Measurements from ENCODE around the gene SYT14.

The SYT14 gene

DNA sequence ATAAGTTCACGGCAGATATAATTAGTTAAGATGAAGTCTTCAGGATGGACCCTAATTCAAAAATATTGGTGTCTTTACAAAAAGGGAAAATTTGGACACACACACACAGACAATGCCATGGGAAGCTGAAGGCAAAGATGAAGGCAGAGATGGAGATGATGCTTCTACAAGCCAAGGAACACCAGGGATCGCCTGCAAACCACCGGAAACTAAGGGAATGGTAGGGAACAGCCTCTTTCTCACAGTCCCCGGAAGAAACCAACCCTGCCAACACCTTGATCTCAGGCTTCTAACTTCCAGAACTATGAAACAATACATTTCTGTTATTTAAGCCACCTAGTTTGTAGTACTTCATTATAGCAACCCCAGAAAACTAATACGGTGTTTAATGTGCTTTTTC is 279.5 kb downstream of the SYT14 start:
- no peak for ATAC-seq (ENCODE audit: low read depth)
- no peaks in the 10 kb centered on the region for H3K27me3 ChIP-seq (ENCODE audit: insufficient read depth, poor library complexity, severe bottlenecking)
- no peaks in the 10 kb centered on the region for H3K9me3 ChIP-seq (ENCODE audit: severe bottlenecking)
- H3K27ac ChIP-seq (ENCODE audit: poor library complexity, severe bottlenecking), result no peak overlapping the region
- DNase-seq (ENCODE audit: low spot score), result no peak
- H3K36me3 ChIP-seq (ENCODE audit: low read depth), result no peaks in the 10 kb centered on the region
- no peaks in the 10 kb centered on the region for H3K4me1 ChIP-seq (ENCODE audit: insufficient read depth, poor library complexity, severe bottlenecking)
- TF ChIP-seq, protein P1, sequence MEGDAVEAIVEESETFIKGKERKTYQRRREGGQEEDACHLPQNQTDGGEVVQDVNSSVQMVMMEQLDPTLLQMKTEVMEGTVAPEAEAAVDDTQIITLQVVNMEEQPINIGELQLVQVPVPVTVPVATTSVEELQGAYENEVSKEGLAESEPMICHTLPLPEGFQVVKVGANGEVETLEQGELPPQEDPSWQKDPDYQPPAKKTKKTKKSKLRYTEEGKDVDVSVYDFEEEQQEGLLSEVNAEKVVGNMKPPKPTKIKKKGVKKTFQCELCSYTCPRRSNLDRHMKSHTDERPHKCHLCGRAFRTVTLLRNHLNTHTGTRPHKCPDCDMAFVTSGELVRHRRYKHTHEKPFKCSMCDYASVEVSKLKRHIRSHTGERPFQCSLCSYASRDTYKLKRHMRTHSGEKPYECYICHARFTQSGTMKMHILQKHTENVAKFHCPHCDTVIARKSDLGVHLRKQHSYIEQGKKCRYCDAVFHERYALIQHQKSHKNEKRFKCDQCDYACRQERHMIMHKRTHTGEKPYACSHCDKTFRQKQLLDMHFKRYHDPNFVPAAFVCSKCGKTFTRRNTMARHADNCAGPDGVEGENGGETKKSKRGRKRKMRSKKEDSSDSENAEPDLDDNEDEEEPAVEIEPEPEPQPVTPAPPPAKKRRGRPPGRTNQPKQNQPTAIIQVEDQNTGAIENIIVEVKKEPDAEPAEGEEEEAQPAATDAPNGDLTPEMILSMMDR (IDR thresholded peaks at IDR 0.05; ENCODE audit: poor library complexity, severe bottlenecking), result no peak
- H3K4me3 ChIP-seq (ENCODE audit: severe bottlenecking), result no peak overlapping the region

DNA sequence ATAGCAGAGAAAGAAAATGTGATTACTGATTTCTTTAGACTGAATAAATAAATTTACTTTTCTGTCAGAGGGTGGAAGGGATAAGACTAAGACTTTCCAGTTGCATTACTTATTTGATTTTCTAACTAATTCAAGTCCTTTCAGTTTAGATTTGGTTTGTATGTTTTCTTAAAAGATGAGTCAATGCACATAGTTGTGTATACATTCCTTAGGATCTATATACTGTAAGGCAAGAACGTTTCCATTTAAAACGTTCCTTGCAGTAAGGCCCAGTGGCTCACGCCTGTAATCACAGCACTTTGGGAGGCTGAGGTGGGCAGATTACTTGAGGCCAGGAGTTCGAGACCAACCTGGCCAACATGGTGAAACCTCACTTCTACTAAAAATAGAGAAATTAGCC is 280.0 kb downstream of the SYT14 start:
- Histone ChIP-seq H3K4me1 (ENCODE audit: insufficient read depth, poor library complexity, severe bottlenecking) (no peaks in the 10 kb centered on the region), H3K27me3 (ENCODE audit: insufficient read depth, poor library complexity, severe bottlenecking) (no peaks in the 10 kb centered on the region), H3K9me3 (ENCODE audit: severe bottlenecking) (no peaks in the 10 kb centered on the region), H3K36me3 (ENCODE audit: low read depth) (no peaks in the 10 kb centered on the region), H3K27ac (ENCODE audit: poor library complexity, severe bottlenecking) (no peak overlapping the region), H3K4me3 (ENCODE audit: severe bottlenecking) (no peak overlapping the region)
- TF ChIP-seq, protein P1 (IDR thresholded peaks at IDR 0.05; ENCODE audit: poor library complexity, severe bottlenecking), result no peak
- ATAC-seq (ENCODE audit: low read depth), result no peak
- no peak for DNase-seq (ENCODE audit: low spot score)
